GM12892 (cell line): ENCODE results near the gene LRP3.

Experiments used
- POLR2A ChIP-seq: IDR thresholded peaks from 2 replicates; pipeline ENCODE4 v1.6.1; 2011; ENCODE audit warnings: low read depth, low read length, control low read depth
- POLR2AphosphoS5 ChIP-seq: IDR thresholded peaks from 2 replicates; pipeline ENCODE4 v1.6.1; 2011; ENCODE audit warnings: low read depth, low read length, control low read depth
- TAF1 ChIP-seq: IDR thresholded peaks from 2 replicates; pipeline ENCODE4 v1.6.1; 2011; ENCODE audit warnings: low read depth, mild to moderate bottlenecking, control low read depth, low read length, borderline replicate concordance

DNA sequence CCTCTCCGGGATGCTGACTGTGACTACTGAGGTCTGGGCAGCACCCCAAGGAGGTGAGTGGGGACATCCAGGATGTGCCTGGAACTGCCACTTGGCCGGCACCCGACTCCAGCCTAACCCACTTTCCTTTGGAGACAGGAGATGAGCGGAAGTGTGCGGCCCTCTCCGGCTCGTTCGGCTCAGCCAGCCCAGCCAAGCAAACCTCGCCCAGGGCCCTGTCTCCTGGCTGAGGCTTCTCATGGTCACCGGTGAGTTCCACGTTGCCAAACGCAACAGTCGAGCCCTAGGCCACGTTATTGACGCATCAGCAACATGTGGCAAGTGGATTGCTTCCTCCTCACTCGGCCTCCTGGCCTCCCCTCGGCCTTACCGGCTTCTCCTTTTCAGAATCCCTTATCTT lies 26.0 kb downstream of the LRP3 start:
- TF ChIP-seq POLR2AphosphoS5 (no peak), POLR2A (no peak), TAF1 (no peak)
